HEK293T (cell line): Measurements from ENCODE around the gene ABCA3.

Experiments
- SUZ12 ChIP-seq: fragments of 450-650 bp; IDR thresholded peaks from 2 replicates; pipeline ENCODE4 v1.6.1; 2016; ENCODE audit warnings: mild to moderate bottlenecking
- ZNF384 ChIP-seq: fragments of 450-650 bp; IDR thresholded peaks from 2 replicates; pipeline ENCODE4 v1.6.1; 2016

DNA sequence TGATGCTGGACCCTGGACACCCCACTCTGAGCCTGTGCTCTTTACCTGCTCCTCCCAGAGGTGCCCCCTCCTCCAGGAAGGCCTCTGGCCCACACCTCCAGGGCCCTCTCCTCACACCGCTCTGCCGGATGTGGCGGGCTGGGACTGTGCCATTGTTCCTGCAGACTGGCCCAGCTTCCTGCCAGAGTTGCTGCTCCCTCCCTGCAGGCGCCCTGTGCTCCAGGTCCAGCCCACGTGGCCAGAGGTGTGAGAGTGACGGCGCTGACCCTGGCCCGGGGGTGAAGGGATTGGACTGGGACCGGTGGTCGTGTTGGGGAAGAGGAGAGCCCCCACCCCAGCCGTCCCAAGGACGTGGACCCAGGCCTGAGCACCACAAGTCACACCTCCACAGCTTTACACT is 111.4 kb downstream of the ABCA3 start:
- no peak for TF ChIP-seq SUZ12
- no peak for TF ChIP-seq ZNF384
